ENCODE measurements around the gene GP2.

GRCh38 chr16:20355114-20355782 lies 27.9 kb upstream of the GP2 start:
- no peak for TF ChIP-seq GABPA (IDR thresholded peaks at IDR 0.05; ENCODE audit: low read depth)
- no peak for TF ChIP-seq JUND (IDR thresholded peaks at IDR 0.05)
- TF ChIP-seq RCOR1 (IDR thresholded peaks at IDR 0.05; ENCODE audit: low read length), result no peak
- TF ChIP-seq, protein P1, sequence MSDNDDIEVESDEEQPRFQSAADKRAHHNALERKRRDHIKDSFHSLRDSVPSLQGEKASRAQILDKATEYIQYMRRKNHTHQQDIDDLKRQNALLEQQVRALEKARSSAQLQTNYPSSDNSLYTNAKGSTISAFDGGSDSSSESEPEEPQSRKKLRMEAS (IDR thresholded peaks at IDR 0.05; ENCODE audit: low read depth), result no peak
- TF ChIP-seq TAF1 (IDR thresholded peaks at IDR 0.05; ENCODE audit: borderline replicate concordance, low read depth, low read length), result no peak

Data from SK-N-SH (cell line).